Calu3 (cell line): Measurements from ENCODE around the gene ILRUN. TPM values are rescaled to one million over a fixed set of nuclear protein-coding genes. Genes with fewer than 3 reads are reported as not detected.
"Not testable (repeated sequence)": the region's sequence is repeated elsewhere in the genome, so short reads cannot be mapped to it uniquely, and the experiment has no call there.

Experiments
- BruUV-seq: library from RNA; stranded (reverse); fragments of 400-500 nt; replicated peaks from 2 replicates; lab custom pipeline; 2021; lab: Mats Ljungman, UMichigan
- CTCF ChIA-PET: fragments of 300-600 bp; sonication (Branson Sonifier 250); formaldehyde crosslinking; loops from one replicate; lab custom pipeline; 2022; ENCODE audit warnings: antibody characterized with exemption; lab: Charles Lee
- DNase-seq: peaks from one replicate; pipeline ENCODE4 v3.0.0; 2022
- H3K27ac Mint-ChIP-seq: one replicate; pipeline ENCODE4 v1.8.0; 2022; ENCODE audit warnings: mixed read lengths; ENCODE audit not compliant: unreplicated experiment
- H3K27me3 Mint-ChIP-seq: one replicate; pipeline ENCODE4 v1.8.0; 2022; ENCODE audit warnings: mixed read lengths; ENCODE audit not compliant: unreplicated experiment
- H3K36me3 Mint-ChIP-seq: one replicate; pipeline ENCODE4 v1.8.0; 2022; ENCODE audit warnings: mild to moderate bottlenecking, moderate library complexity, mixed read lengths; ENCODE audit not compliant: insufficient read depth, unreplicated experiment
- H3K4me1 Mint-ChIP-seq: one replicate; pipeline ENCODE4 v1.8.0; 2022; ENCODE audit warnings: mild to moderate bottlenecking, low read depth, mixed read lengths; ENCODE audit not compliant: unreplicated experiment
- H3K4me3 Mint-ChIP-seq: one replicate; pipeline ENCODE4 v1.8.0; 2022; ENCODE audit warnings: mild to moderate bottlenecking, low read depth, moderate library complexity, mixed read lengths; ENCODE audit not compliant: unreplicated experiment
- H3K9me3 Mint-ChIP-seq: one replicate; pipeline ENCODE4 v1.8.0; 2022; ENCODE audit warnings: low read depth, mixed read lengths; ENCODE audit not compliant: unreplicated experiment
- intact Hi-C: fragments of 100-400 bp; cut with micrococcal nuclease; formaldehyde crosslinking; loops from one replicate; pipeline ENCODE4 v1.10.0; 2022; ENCODE audit not compliant: unreplicated experiment
- total RNA-seq: library from RNA; stranded (reverse); gene quantifications from 2 replicates; pipeline ENCODE4 v1.2.3, GENCODE V29; 2022
- TF ChIP-seq, protein P1 (sequence below): fragments of 200-600 bp; IDR thresholded peaks from one replicate; pipeline ENCODE4 v1.8.0; 2022; ENCODE audit warnings: antibody characterized with exemption; ENCODE audit not compliant: unreplicated experiment

Gene ILRUN
- total RNA-seq, 1 experiment from 2014 or later: 137 TPM

GRCh38 chr6:34688956-34689355 is 7.6 kb downstream of the ILRUN start:
- intact Hi-C loops: no loop called here
- CTCF ChIA-PET: no interaction called here
- Mint-ChIP-seq H3K27me3 (no peaks in the 10 kb centered on the region), H3K4me1 (peaks cover 24% of the 10 kb centered on the region), H3K27ac (no peak overlapping the region), H3K9me3 (no peaks in the 10 kb centered on the region), H3K4me3 (no peak overlapping the region), H3K36me3 (peaks cover 13% of the 10 kb centered on the region)
- no TSS peak for BruUV-seq
- DNase-seq: no peak
- TF ChIP-seq, protein P1, sequence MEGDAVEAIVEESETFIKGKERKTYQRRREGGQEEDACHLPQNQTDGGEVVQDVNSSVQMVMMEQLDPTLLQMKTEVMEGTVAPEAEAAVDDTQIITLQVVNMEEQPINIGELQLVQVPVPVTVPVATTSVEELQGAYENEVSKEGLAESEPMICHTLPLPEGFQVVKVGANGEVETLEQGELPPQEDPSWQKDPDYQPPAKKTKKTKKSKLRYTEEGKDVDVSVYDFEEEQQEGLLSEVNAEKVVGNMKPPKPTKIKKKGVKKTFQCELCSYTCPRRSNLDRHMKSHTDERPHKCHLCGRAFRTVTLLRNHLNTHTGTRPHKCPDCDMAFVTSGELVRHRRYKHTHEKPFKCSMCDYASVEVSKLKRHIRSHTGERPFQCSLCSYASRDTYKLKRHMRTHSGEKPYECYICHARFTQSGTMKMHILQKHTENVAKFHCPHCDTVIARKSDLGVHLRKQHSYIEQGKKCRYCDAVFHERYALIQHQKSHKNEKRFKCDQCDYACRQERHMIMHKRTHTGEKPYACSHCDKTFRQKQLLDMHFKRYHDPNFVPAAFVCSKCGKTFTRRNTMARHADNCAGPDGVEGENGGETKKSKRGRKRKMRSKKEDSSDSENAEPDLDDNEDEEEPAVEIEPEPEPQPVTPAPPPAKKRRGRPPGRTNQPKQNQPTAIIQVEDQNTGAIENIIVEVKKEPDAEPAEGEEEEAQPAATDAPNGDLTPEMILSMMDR: no peak

- Mint-ChIP-seq H3K4me3 (no peak overlapping the region), H3K36me3 (peaks cover 19% of the 10 kb centered on the region), H3K27me3 (no peaks in the 10 kb centered on the region), H3K9me3 (peaks cover 3% of the 10 kb centered on the region), H3K4me1 (peaks cover 28% of the 10 kb centered on the region), H3K27ac (no peak overlapping the region)
- intact Hi-C loops: loop anchor here (5.0 kb wide), 1 partner anchor 62 kb away; no protein-coding TSS in a partner anchor
- no TSS peak for BruUV-seq
- CTCF ChIA-PET: interaction anchor here (1.2 kb wide), 1 partner anchor 9 kb away, joined by 3 read pairs; no protein-coding TSS in a partner anchor
- TF ChIP-seq, protein P1: no peak
- no peak for DNase-seq
Observed at GRCh38 chr6:34684919-34685318, 11.6 kb downstream of the ILRUN start.

DNA sequence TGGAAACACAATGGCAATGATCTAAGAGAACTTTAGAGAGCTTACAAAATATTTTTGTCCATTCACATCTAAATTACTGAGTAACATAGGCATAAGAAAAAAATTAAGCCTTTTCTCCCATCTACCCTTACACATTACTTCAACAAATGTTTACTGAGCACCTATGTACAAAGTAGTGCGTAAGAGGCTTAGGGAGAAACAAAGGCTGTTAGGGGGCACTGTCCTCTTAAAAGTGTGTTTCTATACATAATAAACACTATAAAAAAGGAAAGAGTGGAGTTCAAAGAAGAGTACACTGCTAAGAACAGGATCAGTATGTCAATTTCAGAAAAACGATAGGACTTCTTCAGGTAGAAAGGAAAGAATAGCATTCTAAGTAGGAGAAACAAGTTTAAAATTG is 12.2 kb downstream of the ILRUN start:
- Mint-ChIP-seq H3K36me3 (peaks cover 19% of the 10 kb centered on the region), H3K27me3 (no peaks in the 10 kb centered on the region), H3K9me3 (peaks cover 3% of the 10 kb centered on the region), H3K4me1 (peaks cover 34% of the 10 kb centered on the region), H3K4me3 (no peak overlapping the region), H3K27ac (no peak overlapping the region)
- BruUV-seq: no TSS peak
- CTCF ChIA-PET: interaction anchor here (1.2 kb wide), 1 partner anchor 8 kb away, joined by 3 read pairs; no protein-coding TSS in a partner anchor
- TF ChIP-seq, protein P1: no peak
- DNase-seq: no peak
- intact Hi-C loops: loop anchor here (5.0 kb wide), 1 partner anchor 63 kb away; no protein-coding TSS in a partner anchor

- TF ChIP-seq, protein P1: no peak
- H3K9me3 Mint-ChIP-seq: peaks cover 3% of the 10 kb centered on the region
- intact Hi-C loops: loop anchor here (5.0 kb wide), 1 partner anchor 66 kb away; no protein-coding TSS in a partner anchor
- H3K4me1 Mint-ChIP-seq: peaks cover 36% of the 10 kb centered on the region
- BruUV-seq: no TSS peak
- CTCF ChIA-PET: interaction anchor here (0.7 to 1.3 kb wide), 8 partner anchors 10 to 821 kb away, joined by 3 to 7 read pairs (median 4); partner anchors contain the start of genes ILRUN and SNRPC
- DNase-seq: peak; percentile 46
- peak overlapping the region; percentile 38 for H3K4me3 Mint-ChIP-seq
- no peaks in the 10 kb centered on the region for H3K27me3 Mint-ChIP-seq
- H3K36me3 Mint-ChIP-seq: peaks cover 17% of the 10 kb centered on the region
- peak overlapping the region; percentile 48 for H3K27ac Mint-ChIP-seq
Observed at GRCh38 chr6:34680802-34681515, 15.6 kb downstream of the ILRUN start.

DNA sequence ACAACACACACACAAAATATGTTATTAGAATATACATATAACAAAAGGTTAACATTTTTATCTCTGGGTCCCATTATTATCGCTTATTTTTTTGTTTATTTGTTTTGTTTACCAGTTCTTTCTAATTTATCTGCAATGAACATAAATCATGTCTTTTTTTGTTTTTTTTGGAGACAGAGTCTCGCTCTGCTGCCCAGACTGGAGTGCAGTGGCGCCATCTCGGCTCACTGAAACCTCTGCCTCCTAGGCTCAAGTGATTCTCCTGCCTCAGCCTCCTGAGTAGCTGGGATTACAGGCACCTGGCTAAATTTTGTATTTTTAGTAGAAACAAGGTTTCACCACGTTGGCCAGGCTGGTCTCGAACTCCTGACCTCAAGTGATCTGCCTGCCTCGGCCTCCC is 16.3 kb downstream of the ILRUN start:
- not testable (repeated sequence) for DNase-seq, H3K27me3 Mint-ChIP-seq, H3K4me3 Mint-ChIP-seq, BruUV-seq, H3K9me3 Mint-ChIP-seq
- intact Hi-C loops: loop anchor here (5.0 kb wide), 1 partner anchor 67 kb away; no protein-coding TSS in a partner anchor
- peaks cover 32% of the 10 kb centered on the region for H3K4me1 Mint-ChIP-seq
- H3K27ac Mint-ChIP-seq: peak overlapping the region; percentile 35
- H3K36me3 Mint-ChIP-seq: peaks cover 17% of the 10 kb centered on the region
- CTCF ChIA-PET: interaction anchor here (1.3 kb wide), 1 partner anchor 16 kb away, joined by 7 read pairs; the partner anchor contains the start of gene ILRUN
